ENCODE measurements around the gene ZFPM1. TPM values are rescaled to one million over a fixed set of nuclear protein-coding genes. Genes with fewer than 3 reads are reported as not detected.
A peak's percentile ranks its signal among the peaks of the same experiment; 100 is the strongest.

ZFPM1 gene
- total and polyA plus RNA-seq, 8 donors = 3.6 to 22.5 (median 19.3) TPM

GRCh38 chr16:88477631-88478519 lies 24.8 kb downstream of the ZFPM1 start:
- WGBS, 2 donors = 80 to 83% methylated on average over 27 of the region's 27 CpGs
- H3K4me3 ChIP-seq = no peak overlapping the region
- H3K9me3 ChIP-seq = no peaks in the 10 kb centered on the region
- ATAC-seq (no peak), DNase-seq (no peak), FAIRE-seq (no peak)
- H3K27me3 ChIP-seq = no peaks in the 10 kb centered on the region
- no peaks in the 10 kb centered on the region for H3K36me3 ChIP-seq
- intact Hi-C loops (cut with DNase I) = no loop called here
- TF ChIP-seq CTCF (IDR thresholded peaks at IDR 0.05) = no peak
- H3K27ac ChIP-seq = peak overlapping the region in 3 of 4 donors; percentile 23 to 51 (median 37)
- H3K4me1 ChIP-seq = peaks cover 44 to 82% (median 51%) of the 10 kb centered on the region in 3 donors

GRCh38 chr16:88478889-88479792 lies 26.1 kb downstream of the ZFPM1 start:
- FAIRE-seq (no peak), ATAC-seq (peak; percentile 67 to 73 (median 71)), DNase-seq (peak in 5 of 6 donors; percentile 73 to 85 (median 81))
- Histone ChIP-seq H3K9me3 (no peaks in the 10 kb centered on the region), H3K4me3 (peak overlapping the region in 2 of 4 donors; percentile 2 to 3), H3K27me3 (no peaks in the 10 kb centered on the region), H3K27ac (peak overlapping the region; percentile 34 to 75 (median 44)), H3K4me1 (peaks cover 39 to 75% (median 54%) of the 10 kb centered on the region in 3 donors), H3K36me3 (no peaks in the 10 kb centered on the region)
- intact Hi-C loops (cut with DNase I) = no loop called here
- TF ChIP-seq CTCF (IDR thresholded peaks at IDR 0.05) = no peak
- 47% methylated on average over 39 of the region's 39 CpGs for WGBS, 2 donors

- Histone ChIP-seq H3K4me3 (peak overlapping the region in 2 of 4 donors; percentile 1 to 7), H3K27me3 (no peaks in the 10 kb centered on the region), H3K4me1 (peaks cover 35 to 66% (median 54%) of the 10 kb centered on the region in 3 donors), H3K9me3 (no peaks in the 10 kb centered on the region), H3K36me3 (no peaks in the 10 kb centered on the region), H3K27ac (peak overlapping the region in 3 of 4 donors; percentile 31 to 51 (median 39))
- TF ChIP-seq CTCF (IDR thresholded peaks at IDR 0.05) = no peak
- 32 to 35% methylated on average over 23 to 28 of the region's 28 CpGs for WGBS, 2 donors
- ATAC-seq = peak; percentile 54 to 69 (median 60)
- FAIRE-seq = no peak
- DNase-seq = peak in 4 of 6 donors; percentile 78 to 88 (median 86)
- intact Hi-C loops (cut with DNase I) = no loop called here
Measured at GRCh38 chr16:88479793-88480760, 27.0 kb downstream of the ZFPM1 start.

GRCh38 chr16:88480829-88481228 lies 27.7 kb downstream of the ZFPM1 start:
- H3K27me3 ChIP-seq = no peaks in the 10 kb centered on the region
- intact Hi-C loops (cut with DNase I) = no loop called here

More at GRCh38 chr16:88480829-88481228, 27.7 kb downstream of the ZFPM1 start:
- DNase-seq (no peak), ATAC-seq (no peak), FAIRE-seq (no peak)
- Histone ChIP-seq H3K9me3 (no peaks in the 10 kb centered on the region), H3K4me3 (no peak overlapping the region), H3K36me3 (no peaks in the 10 kb centered on the region), H3K4me1 (peaks cover 30 to 64% (median 54%) of the 10 kb centered on the region in 3 donors), H3K27ac (no peak overlapping the region)
- no peak for TF ChIP-seq CTCF (IDR thresholded peaks at IDR 0.05)
- 52 to 54% methylated on average over 19 of the region's 19 CpGs for WGBS, 2 donors
